K562 (cell line): ENCODE results near the gene LDB1. TPM values are rescaled to one million over a fixed set of nuclear protein-coding genes. Genes with fewer than 3 reads are reported as not detected.

Experiments
- ARID2 ChIP-seq: fragments of 450-650 bp; IDR thresholded peaks from 2 replicates; pipeline ENCODE4 v1.6.1; 2017; ENCODE audit warnings: antibody characterized with exemption, mild to moderate bottlenecking
- ATF4 ChIP-seq: fragments of 450-650 bp; formaldehyde crosslinking; IDR thresholded peaks from 2 replicates; pipeline ENCODE4 v1.4.0; 2022; ENCODE audit warnings: mild to moderate bottlenecking, moderate library complexity
- CBX8 ChIP-seq: fragments of 200-600 bp; sonication (generic); IDR thresholded peaks from 2 replicates; pipeline ENCODE4 v1.6.1; 2012; ENCODE audit warnings: borderline replicate concordance, mixed run types, low read depth, mild to moderate bottlenecking, moderate library complexity, mixed read lengths, low read length, control low read depth, inconsistent platforms; ENCODE audit not compliant: poor library complexity, severe bottlenecking; ENCODE audit errors: extremely low read depth
- EP300 ChIP-seq: IDR thresholded peaks from 2 replicates; pipeline ENCODE4 v1.6.1; 2012; ENCODE audit warnings: low read length, improper control_type of control experiment
- HDAC3 ChIP-seq: fragments of 450-650 bp; IDR thresholded peaks from 2 replicates; pipeline ENCODE4 v1.6.1; 2018; ENCODE audit warnings: borderline replicate concordance, mild to moderate bottlenecking, moderate library complexity; ENCODE audit not compliant: partially characterized antibody
- MBD2 ChIP-seq: sonication (generic); IDR thresholded peaks from 2 replicates; pipeline ENCODE4 v1.6.1; 2016; ENCODE audit warnings: low read depth, borderline replicate concordance
- MITF ChIP-seq: IDR thresholded peaks from 2 replicates; pipeline ENCODE4 v1.6.1; 2014; ENCODE audit warnings: antibody characterized with exemption
- NCOA1 ChIP-seq: fragments of 450-650 bp; IDR thresholded peaks from 2 replicates; pipeline ENCODE4 v1.6.1; 2016; ENCODE audit warnings: low read depth
- POLR3A ChIP-seq: IDR thresholded peaks from 2 replicates; pipeline ENCODE4 v1.6.1; 2011; ENCODE audit warnings: borderline replicate concordance, mild to moderate bottlenecking, moderate library complexity; ENCODE audit not compliant: insufficient read length, insufficient read depth; ENCODE audit errors: extremely low read depth
- POLR3G ChIP-seq: IDR thresholded peaks from 2 replicates; pipeline ENCODE4 v1.6.1; 2011; ENCODE audit not compliant: insufficient read length, insufficient replicate concordance; ENCODE audit errors: extremely low read depth
- RCOR1 ChIP-seq, 2 experiments: IDR thresholded peaks; 2 replicates each; pipeline ENCODE4 v1.6.1; 2012; ENCODE audit warnings: low read depth in 2 of 2, low read length in 2 of 2, borderline replicate concordance in 1 of 2, improper control_type of control experiment in 1 of 2
- RERE ChIP-seq: sonication (generic); formaldehyde crosslinking; IDR thresholded peaks from 2 replicates; pipeline ENCODE4 v1.8.0; 2023; ENCODE audit warnings: missing genetic modification reagents, mild to moderate bottlenecking, borderline replicate concordance
- TBL1XR1 ChIP-seq, 2 experiments: IDR thresholded peaks; 2 replicates each; pipeline ENCODE4 v1.6.1; 2012; ENCODE audit warnings: improper control_type of control experiment in 2 of 2, low read length in 2 of 2, mild to moderate bottlenecking in 1 of 2
- TGIF2 ChIP-seq: sonication (generic); formaldehyde crosslinking; IDR thresholded peaks from 2 replicates; pipeline ENCODE4 v1.8.1; 2022; ENCODE audit warnings: mild to moderate bottlenecking, missing genetic modification reagents, moderate library complexity
- XRCC3 ChIP-seq: fragments of 450-650 bp; IDR thresholded peaks from 2 replicates; pipeline ENCODE4 v1.6.1; 2017; ENCODE audit warnings: mild to moderate bottlenecking, moderate library complexity
- ZNF217 ChIP-seq: sonication (generic); formaldehyde crosslinking; IDR thresholded peaks from 2 replicates; pipeline ENCODE4 v1.8.0; 2022; ENCODE audit warnings: mild to moderate bottlenecking, missing genetic modification reagents
- ZNF24 ChIP-seq: fragments of 450-650 bp; IDR thresholded peaks from 2 replicates; pipeline ENCODE4 v1.6.1; 2016
- ZNF384 ChIP-seq: IDR thresholded peaks from 2 replicates; pipeline ENCODE4 v1.6.1; 2012; ENCODE audit warnings: low read depth, low read length, improper control_type of control experiment
- ZNF398 ChIP-seq: fragments of 250-450 bp; sonication (Bioruptor Pico); IDR thresholded peaks from 2 replicates; pipeline ENCODE4 v1.8.0; 2021; ENCODE audit warnings: moderate library complexity, mild to moderate bottlenecking, inconsistent platforms
- polyA plus RNA-seq, 8 experiments: library from polyadenylated mRNA; depleted of rRNA in 4 of 8; stranded (reverse) in 5 of 8; unstranded in 3 of 8; fragments of >200 nt; fragmentation: Nextera tagmentation in 2 of 8; fragmentation: Illumina TruSeq in 1 of 8; extraction: Ambion mirVana in 2 of 8; extraction: Trizol in 1 of 8; gene quantifications; 2 replicates each; pipeline versions ENCODE4 v1.2.1 to v1.2.3, GENCODE V29; 2011 to 2014; ENCODE audit warnings: inconsistent platforms in 1 of 8, missing spikeins in 1 of 8
- total RNA-seq, 7 experiments: library from RNA; depleted of rRNA in 6 of 7; stranded (reverse); fragments of >200 nt in 6 of 7; fragmentation: Illumina TruSeq in 2 of 7; extraction: Trizol in 2 of 7; gene quantifications; 2 replicates each; pipeline versions ENCODE4 v1.2.1 to v1.2.3, GENCODE V29; 2011 to 2021; ENCODE audit warnings: low replicate concordance in 1 of 7

Gene LDB1
- total and polyA plus RNA-seq, 9 of the 15 experiments (the other 6 are each of a cell fraction or from before 2014, with no cell fraction given) = 1.9 to 137 (median 105) TPM

- TF ChIP-seq HDAC3 = no peak
- TF ChIP-seq MBD2 = no peak
- peak in 1 of 2 experiments; percentile 49; a peak in 1 of 4 replicates for TF ChIP-seq RCOR1 (IDR thresholded peaks at IDR 0.05; ENCODE audit: borderline replicate concordance in 1 of 2, low read depth in 2 of 2, low read length in 2 of 2)
- TF ChIP-seq ATF4 (CRISPR knock-in tag) = no peak
- TF ChIP-seq CBX8 = no peak
- no peak for TF ChIP-seq TBL1XR1 (IDR thresholded peaks at IDR 0.05; ENCODE audit: low read length in 2 of 2)
- no peak for TF ChIP-seq ZNF398 (CRISPR knock-in tag)
- no peak for TF ChIP-seq TGIF2
- TF ChIP-seq MITF = no peak
- no peak for TF ChIP-seq ZNF24
- TF ChIP-seq RERE (CRISPR knock-in tag) = no peak
- TF ChIP-seq POLR3G = no peak
- TF ChIP-seq NCOA1 = 0 out of 2 replicates have a peak, but pooled peaks have one; percentile 34
- no peak for TF ChIP-seq ARID2
- TF ChIP-seq XRCC3 = no peak
- no peak for TF ChIP-seq ZNF217 (CRISPR knock-in tag)
- 0 out of 2 replicates have a peak, but pooled peaks have one; percentile 14 for TF ChIP-seq EP300
- TF ChIP-seq POLR3A = no peak
- no peak for TF ChIP-seq ZNF384
These were observed 55.7 kb downstream of the LDB1 start (continued) for GRCh38 chr10:102064503-102064867.
